Trophoblast cell (in vitro differentiated cells and primary cell): ENCODE data around the gene ATP1B1.
A peak's percentile ranks its signal among the peaks of the same experiment; 100 is the strongest.

Experiments
- DNase-seq, 2 donors: peaks; one replicate each; pipeline ENCODE4 v3.0.0-alpha.2; 2016
- H2AFZ ChIP-seq: 2 replicates; pipeline ENCODE4 v1.6.1; 2013; ENCODE audit warnings: low read length, moderate library complexity, mild to moderate bottlenecking; ENCODE audit not compliant: insufficient read depth, poor library complexity
- H2AK5ac ChIP-seq: 2 replicates; pipeline ENCODE4 v1.6.1; 2013; ENCODE audit warnings: mild to moderate bottlenecking, low read length
- H2BK120ac ChIP-seq: 2 replicates; pipeline ENCODE4 v1.6.1; 2013; ENCODE audit warnings: low read length, mild to moderate bottlenecking, moderate library complexity; ENCODE audit not compliant: insufficient read depth, poor library complexity
- H2BK12ac ChIP-seq: 2 replicates; pipeline ENCODE4 v1.6.1; 2013; ENCODE audit warnings: mild to moderate bottlenecking, low read length, moderate library complexity
- H2BK5ac ChIP-seq: 2 replicates; pipeline ENCODE4 v1.6.1; 2013; ENCODE audit warnings: low read length, low read depth, moderate library complexity, mild to moderate bottlenecking; ENCODE audit not compliant: poor library complexity
- H3K14ac ChIP-seq: 2 replicates; pipeline ENCODE4 v1.6.1; 2013; ENCODE audit warnings: mild to moderate bottlenecking, low read length
- H3K18ac ChIP-seq: 2 replicates; pipeline ENCODE4 v1.6.1; 2013; ENCODE audit warnings: mild to moderate bottlenecking, low read length
- H3K23ac ChIP-seq: 2 replicates; pipeline ENCODE4 v1.6.1; 2013; ENCODE audit warnings: low read length
- H3K27ac ChIP-seq: 2 replicates; pipeline ENCODE4 v1.5.1; 2013; ENCODE audit warnings: low read depth, mild to moderate bottlenecking, inconsistent platforms, low read length, moderate library complexity
- H3K27me3 ChIP-seq: 2 replicates; pipeline ENCODE4 v1.6.1; 2013; ENCODE audit warnings: inconsistent platforms, mild to moderate bottlenecking, low read length, moderate library complexity; ENCODE audit not compliant: insufficient read depth
- H3K36me3 ChIP-seq, 2 experiments: 1 replicate in 1 of 2; 2 replicates in 1 of 2; pipeline ENCODE4 v1.6.1; 2013; ENCODE audit warnings: low read length in 2 of 2, mild to moderate bottlenecking in 2 of 2, moderate library complexity in 1 of 2; ENCODE audit not compliant: insufficient read depth in 2 of 2, control insufficient read depth in 1 of 2
- H3K4ac ChIP-seq: 2 replicates; pipeline ENCODE4 v1.6.1; 2013; ENCODE audit warnings: low read depth, mild to moderate bottlenecking, low read length, moderate library complexity
- H3K4me1 ChIP-seq, 2 experiments: 1 replicate in 1 of 2; 2 replicates in 1 of 2; pipeline ENCODE4 v1.6.1; 2013; ENCODE audit warnings: low read length in 2 of 2, mild to moderate bottlenecking in 2 of 2, moderate library complexity in 1 of 2; ENCODE audit not compliant: insufficient read depth in 2 of 2, control insufficient read depth in 1 of 2
- H3K4me2 ChIP-seq: 2 replicates; pipeline ENCODE4 v1.6.1; 2013; ENCODE audit warnings: inconsistent platforms, mild to moderate bottlenecking, low read length, moderate library complexity
- H3K4me3 ChIP-seq: 2 replicates; pipeline ENCODE4 v1.5.1; 2013; ENCODE audit warnings: mild to moderate bottlenecking, low read depth, low read length, inconsistent platforms
- H3K79me1 ChIP-seq: one replicate; pipeline ENCODE4 v1.6.1; 2013; ENCODE audit warnings: low read length
- H3K79me2 ChIP-seq: 2 replicates; pipeline ENCODE4 v1.6.1; 2013; ENCODE audit warnings: low read length, mild to moderate bottlenecking; ENCODE audit not compliant: control insufficient read depth, insufficient read depth, poor library complexity
- H3K9ac ChIP-seq: 2 replicates; pipeline ENCODE4 v1.6.1; 2013; ENCODE audit warnings: mild to moderate bottlenecking, low read length
- H3K9me3 ChIP-seq: 2 replicates; pipeline ENCODE4 v1.6.1; 2013; ENCODE audit warnings: low read depth, mild to moderate bottlenecking, control low read depth, inconsistent platforms, low read length; ENCODE audit not compliant: insufficient read depth
- H4K12ac ChIP-seq: 2 replicates; pipeline ENCODE4 v1.6.1; 2013; ENCODE audit warnings: low read depth, mild to moderate bottlenecking, low read length, moderate library complexity
- H4K8ac ChIP-seq: 2 replicates; pipeline ENCODE4 v1.6.1; 2013; ENCODE audit warnings: low read depth, mild to moderate bottlenecking, low read length, moderate library complexity
- H4K91ac ChIP-seq: one replicate; pipeline ENCODE4 v1.6.1; 2013; ENCODE audit warnings: low read depth, mild to moderate bottlenecking, low read length, moderate library complexity
- WGBS: extraction: QIAGEN DNeasy Blood & Tissue Kit; methylation state at CpG from one replicate; pipeline ENCODE4 v1.1.7; 2013; ENCODE audit warnings: missing lambda C conversion rate; ENCODE audit not compliant: insufficient read length, insufficient coverage; ENCODE audit errors: extremely low coverage; 5-methylcytosine and 5-hydroxymethylcytosine counted together

The ATP1B1 gene

GRCh38 chr1:169117014-169117413 lies 10.5 kb downstream of the ATP1B1 start:
- DNase-seq: no peak
- Histone ChIP-seq H3K18ac (no peak overlapping the region), H3K4ac (no peak overlapping the region), H2BK5ac (no peak overlapping the region), H3K9me3 (no peaks in the 10 kb centered on the region), H3K79me2 (peaks cover 2% of the 10 kb centered on the region), H3K23ac (no peak overlapping the region), H2BK120ac (no peak overlapping the region), H2AFZ (no peak overlapping the region), H3K36me3 (peaks cover 27 to 49% of the 10 kb centered on the region in 2 experiments), H2AK5ac (no peak overlapping the region), H3K79me1 (peaks cover 9% of the 10 kb centered on the region), H3K9ac (no peak overlapping the region), H3K14ac (no peak overlapping the region), H2BK12ac (no peak overlapping the region), H3K27me3 (no peaks in the 10 kb centered on the region), H4K12ac (no peak overlapping the region), H3K4me1 (peaks cover 20 to 27% of the 10 kb centered on the region in 2 experiments), H4K8ac (no peak overlapping the region), H3K27ac (no peak overlapping the region), H3K4me2 (no peak overlapping the region), H3K4me3 (no peak overlapping the region), H4K91ac (no peak overlapping the region)
- no CpG with 5 or more reads among the region's 2 CpGs for WGBS

DNA sequence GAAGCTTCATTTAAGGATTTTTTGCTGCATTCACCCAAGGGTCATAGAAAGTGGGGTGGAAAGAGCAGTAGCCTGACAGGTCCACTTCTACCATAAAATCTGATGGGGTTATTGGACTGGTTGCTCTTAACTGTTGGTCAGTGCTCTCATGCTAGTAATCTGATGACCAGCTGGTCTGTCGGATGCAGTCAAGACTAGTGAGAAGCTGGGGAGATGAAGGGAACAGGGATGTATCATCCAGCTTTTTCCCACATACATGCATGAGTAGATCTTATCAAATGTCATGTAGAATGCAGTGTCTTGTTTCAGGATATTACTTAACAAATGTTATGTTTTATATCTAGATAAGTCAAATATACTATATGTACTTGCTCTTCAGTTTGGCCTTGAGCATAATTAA lies 11.1 kb downstream of the ATP1B1 start:
- Histone ChIP-seq H3K4me3 (no peak overlapping the region), H3K23ac (no peak overlapping the region), H2BK120ac (no peak overlapping the region), H4K8ac (no peak overlapping the region), H3K18ac (no peak overlapping the region), H3K27me3 (no peaks in the 10 kb centered on the region), H2AK5ac (no peak overlapping the region), H3K4ac (no peak overlapping the region), H3K36me3 (peaks cover 23 to 46% of the 10 kb centered on the region in 2 experiments), H4K91ac (no peak overlapping the region), H3K79me2 (peaks cover 2% of the 10 kb centered on the region), H3K79me1 (peaks cover 5% of the 10 kb centered on the region), H3K4me2 (no peak overlapping the region), H2BK5ac (no peak overlapping the region), H3K27ac (no peak overlapping the region), H4K12ac (no peak overlapping the region), H3K9ac (no peak overlapping the region), H3K14ac (no peak overlapping the region), H3K4me1 (peaks cover 15 to 23% of the 10 kb centered on the region in 2 experiments), H2BK12ac (no peak overlapping the region), H2AFZ (no peak overlapping the region), H3K9me3 (no peaks in the 10 kb centered on the region)
- peak in 1 of 2 donors; percentile 20 for DNase-seq
- WGBS: no CpG with 5 or more reads among the region's 1 CpG

- peaks cover 25 to 51% of the 10 kb centered on the region in 2 experiments for H3K36me3 ChIP-seq
- H4K12ac ChIP-seq: no peak overlapping the region
- H2BK12ac ChIP-seq: no peak overlapping the region
- no peak overlapping the region for H2AK5ac ChIP-seq
- no peak overlapping the region for H2AFZ ChIP-seq
- H4K8ac ChIP-seq: no peak overlapping the region
- H3K4ac ChIP-seq: no peak overlapping the region
- no peak overlapping the region for H3K18ac ChIP-seq
- no peak overlapping the region for H3K14ac ChIP-seq
- peak overlapping the region; percentile 6 for H3K27ac ChIP-seq
- H3K79me1 ChIP-seq: peaks cover 5% of the 10 kb centered on the region
- H3K4me3 ChIP-seq: no peak overlapping the region
- no peak overlapping the region for H4K91ac ChIP-seq
- no peak overlapping the region for H3K9ac ChIP-seq
- no CpG with 5 or more reads among the region's 4 CpGs for WGBS
- H3K27me3 ChIP-seq: no peaks in the 10 kb centered on the region
- peaks cover 2% of the 10 kb centered on the region for H3K79me2 ChIP-seq
- no peaks in the 10 kb centered on the region for H3K9me3 ChIP-seq
- H3K4me1 ChIP-seq: peaks cover 15 to 22% of the 10 kb centered on the region in 2 experiments
- peak in 1 of 2 donors; percentile 19 for DNase-seq
- no peak overlapping the region for H3K4me2 ChIP-seq
- H3K23ac ChIP-seq: no peak overlapping the region
- no peak overlapping the region for H2BK120ac ChIP-seq
- H2BK5ac ChIP-seq: no peak overlapping the region
Measured at GRCh38 chr1:169118227-169118626, 11.7 kb downstream of the ATP1B1 start.

DNA sequence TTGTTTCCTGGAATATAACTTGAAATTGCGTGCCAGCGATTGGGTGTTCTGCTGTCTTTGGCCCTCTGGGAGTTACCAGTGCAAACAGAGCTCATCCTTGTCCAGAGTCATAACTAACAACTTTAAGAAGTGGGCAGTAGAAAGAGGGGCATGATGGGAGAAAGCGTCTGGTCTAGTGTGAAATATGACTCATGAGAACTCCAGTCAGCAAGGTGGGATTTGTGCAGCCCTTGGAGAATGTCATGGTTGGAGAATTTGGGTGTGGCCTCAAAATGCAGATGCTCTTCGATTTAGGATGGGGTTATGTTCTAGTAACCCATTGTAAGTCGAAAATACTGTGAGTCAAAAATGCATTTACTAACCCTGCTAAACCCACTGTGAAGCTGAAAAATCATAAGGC lies 12.9 kb downstream of the ATP1B1 start:
- peaks cover 2% of the 10 kb centered on the region for H3K79me2 ChIP-seq
- no peak overlapping the region for H2AK5ac ChIP-seq
- no CpG with 5 or more reads among the region's 5 CpGs for WGBS
- no peak overlapping the region for H2BK5ac ChIP-seq
- no peak overlapping the region for H2BK120ac ChIP-seq
- H4K91ac ChIP-seq: no peak overlapping the region
- no peak overlapping the region for H3K9ac ChIP-seq
- peaks cover 22 to 46% of the 10 kb centered on the region in 2 experiments for H3K36me3 ChIP-seq
- no peak overlapping the region for H3K14ac ChIP-seq
- no peak for DNase-seq
- H3K27ac ChIP-seq: no peak overlapping the region
- no peak overlapping the region for H2AFZ ChIP-seq
- no peak overlapping the region for H2BK12ac ChIP-seq
- H3K4me2 ChIP-seq: no peak overlapping the region
- H3K4ac ChIP-seq: peak overlapping the region; percentile 21
- no peak overlapping the region for H4K12ac ChIP-seq
- no peak overlapping the region for H3K23ac ChIP-seq
- H3K4me1 ChIP-seq: peaks cover 12 to 19% of the 10 kb centered on the region in 2 experiments
- no peak overlapping the region for H3K4me3 ChIP-seq
- no peaks in the 10 kb centered on the region for H3K79me1 ChIP-seq
- H3K9me3 ChIP-seq: no peaks in the 10 kb centered on the region
- H4K8ac ChIP-seq: peak overlapping the region; percentile 16
- no peaks in the 10 kb centered on the region for H3K27me3 ChIP-seq
- no peak overlapping the region for H3K18ac ChIP-seq
